22Rv1 (cell line): ENCODE measurements around the gene REXO1.
"Not testable (repeated sequence)": the region's sequence is repeated elsewhere in the genome, so short reads cannot be mapped to it uniquely, and the experiment has no call there.

Experiments used
- ZFX ChIP-seq: fragments of 450-650 bp; IDR thresholded peaks from 2 replicates; pipeline ENCODE4 v1.6.1; 2017; ENCODE audit warnings: antibody characterized with exemption, borderline replicate concordance
- TF ChIP-seq, protein P1 (sequence below): fragments of 450-650 bp; IDR thresholded peaks from 2 replicates; pipeline ENCODE4 v1.5.1; 2017; ENCODE audit warnings: mild to moderate bottlenecking

DNA sequence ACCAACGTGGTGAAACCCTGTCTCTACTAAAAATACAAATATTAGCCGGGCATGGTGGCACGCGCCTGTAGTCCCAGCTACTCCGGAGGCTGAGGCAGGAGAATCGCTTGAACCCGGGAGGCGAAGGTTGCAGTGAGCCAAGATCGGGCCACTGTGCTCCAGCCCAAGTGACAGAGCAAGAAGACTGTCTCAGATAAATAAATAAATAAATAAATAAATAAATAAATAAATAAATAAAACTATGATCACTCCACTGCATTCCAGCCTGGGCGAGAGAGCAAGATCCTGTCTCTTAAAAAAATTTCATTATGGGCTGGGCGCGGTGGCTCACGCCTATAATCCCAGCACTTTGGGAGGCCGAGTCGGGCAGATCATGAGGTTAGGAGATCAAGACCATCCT lies 38.1 kb upstream of the REXO1 start:
- TF ChIP-seq, protein P1, sequence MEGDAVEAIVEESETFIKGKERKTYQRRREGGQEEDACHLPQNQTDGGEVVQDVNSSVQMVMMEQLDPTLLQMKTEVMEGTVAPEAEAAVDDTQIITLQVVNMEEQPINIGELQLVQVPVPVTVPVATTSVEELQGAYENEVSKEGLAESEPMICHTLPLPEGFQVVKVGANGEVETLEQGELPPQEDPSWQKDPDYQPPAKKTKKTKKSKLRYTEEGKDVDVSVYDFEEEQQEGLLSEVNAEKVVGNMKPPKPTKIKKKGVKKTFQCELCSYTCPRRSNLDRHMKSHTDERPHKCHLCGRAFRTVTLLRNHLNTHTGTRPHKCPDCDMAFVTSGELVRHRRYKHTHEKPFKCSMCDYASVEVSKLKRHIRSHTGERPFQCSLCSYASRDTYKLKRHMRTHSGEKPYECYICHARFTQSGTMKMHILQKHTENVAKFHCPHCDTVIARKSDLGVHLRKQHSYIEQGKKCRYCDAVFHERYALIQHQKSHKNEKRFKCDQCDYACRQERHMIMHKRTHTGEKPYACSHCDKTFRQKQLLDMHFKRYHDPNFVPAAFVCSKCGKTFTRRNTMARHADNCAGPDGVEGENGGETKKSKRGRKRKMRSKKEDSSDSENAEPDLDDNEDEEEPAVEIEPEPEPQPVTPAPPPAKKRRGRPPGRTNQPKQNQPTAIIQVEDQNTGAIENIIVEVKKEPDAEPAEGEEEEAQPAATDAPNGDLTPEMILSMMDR, result not testable (repeated sequence)
- TF ChIP-seq ZFX, result not testable (repeated sequence)
